MM.1S (cell line): ENCODE measurements around the gene RAB10.

Experiments used
- CTCF ChIP-seq: fragments of 300-600 bp; sonication (generic); IDR thresholded peaks from 2 replicates; pipeline ENCODE4 v1.5.1; 2016; ENCODE audit warnings: antibody characterized with exemption, low read length, mixed read lengths
- EZH2 ChIP-seq: fragments of 300-600 bp; sonication (generic); optimal IDR thresholded peaks from 2 replicates; pipeline ENCODE3; 2017; ENCODE audit warnings: low read depth, mild to moderate bottlenecking, antibody characterized with exemption, low read length, mixed read lengths

DNA sequence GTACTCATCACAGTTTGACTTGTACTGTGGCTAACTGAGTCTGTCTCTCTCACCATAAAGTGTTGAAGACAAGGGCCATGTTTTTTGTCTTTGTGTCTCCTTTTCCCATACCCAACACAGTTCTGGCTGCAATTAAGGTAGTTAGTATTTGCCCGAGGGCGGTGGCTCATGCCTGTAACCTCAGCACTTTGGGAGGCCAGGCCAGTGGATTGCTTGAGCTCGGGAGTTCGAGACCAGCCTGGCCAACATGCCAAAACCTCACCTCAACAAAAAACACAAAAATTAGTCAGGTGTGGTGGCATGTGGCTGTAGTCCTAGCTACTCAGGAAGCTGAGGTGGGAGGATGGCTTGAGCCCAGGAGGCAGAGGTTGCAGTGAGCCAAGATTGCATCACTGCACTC lies 44.7 kb upstream of the RAB10 start:
- TF ChIP-seq EZH2, result no peak
- no peak for TF ChIP-seq CTCF
